Stimulated activated CD8-positive, alpha-beta memory T cell treated with anti-CD3 and anti-CD28 coated beads, Interleukin-15, amount 100 ng/mL, for 24 hours (primary cell): Measurements from ENCODE around the gene ADARB1.

Source experiments
- DNase-seq: peaks from one replicate; pipeline ENCODE4 v3.0.0-alpha.2; 2020; ENCODE audit warnings: low read depth

The ADARB1 gene

DNA sequence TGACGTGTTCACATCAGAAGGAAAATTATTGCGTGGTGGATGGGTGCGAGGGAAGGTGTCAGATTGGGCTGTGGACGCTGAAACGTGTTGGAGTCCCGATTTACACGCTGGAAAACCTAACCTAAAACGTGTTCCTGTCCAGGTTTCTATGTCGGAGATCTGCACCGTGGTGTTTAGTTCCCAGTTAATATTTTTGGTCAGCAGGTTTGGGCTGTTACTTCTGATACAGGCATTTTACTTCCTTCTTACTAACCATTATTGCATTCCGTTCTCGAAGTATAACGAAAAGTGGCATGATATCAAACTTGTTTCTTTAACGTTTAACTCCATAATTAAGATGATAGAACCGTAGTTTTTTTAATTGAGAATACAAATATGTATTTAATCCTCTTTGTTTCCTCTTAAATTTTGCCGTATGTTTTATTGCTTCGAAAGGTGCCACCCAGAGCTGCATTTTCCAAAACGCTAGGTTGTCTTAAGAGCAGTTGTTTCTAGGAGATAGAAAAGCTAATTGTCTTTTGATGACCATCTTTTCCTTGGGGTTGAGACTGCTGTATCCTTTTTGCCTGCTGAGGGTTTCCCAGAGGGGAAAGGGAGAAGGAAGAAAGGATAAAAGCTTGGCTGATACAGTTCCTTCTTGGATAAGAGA, 1.3 kb downstream of the ADARB1 start:
- DNase-seq, result no peak

DNA sequence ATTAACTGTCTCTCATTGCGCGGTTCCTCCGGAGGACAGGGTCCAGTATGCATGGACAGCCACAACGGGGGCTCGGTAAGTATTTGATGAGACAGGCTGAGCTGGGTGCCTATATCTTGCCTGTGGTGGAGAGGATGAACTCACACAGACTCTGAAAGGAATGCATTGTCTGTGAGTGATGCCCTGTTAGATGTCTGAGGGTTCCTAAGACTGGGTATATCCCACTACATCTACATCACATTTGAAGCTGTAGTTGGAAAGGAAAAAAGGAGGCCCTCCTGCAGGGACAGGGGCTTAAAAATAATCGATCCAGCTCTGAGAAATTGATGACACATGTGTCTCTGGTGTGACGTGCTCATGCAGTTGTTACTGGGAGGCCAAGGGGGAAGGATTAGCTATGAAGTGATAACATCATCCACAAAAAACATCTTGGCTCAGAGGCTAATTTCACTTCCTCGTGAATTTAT, 1.9 kb downstream of the ADARB1 start:
- DNase-seq, result no peak

DNA sequence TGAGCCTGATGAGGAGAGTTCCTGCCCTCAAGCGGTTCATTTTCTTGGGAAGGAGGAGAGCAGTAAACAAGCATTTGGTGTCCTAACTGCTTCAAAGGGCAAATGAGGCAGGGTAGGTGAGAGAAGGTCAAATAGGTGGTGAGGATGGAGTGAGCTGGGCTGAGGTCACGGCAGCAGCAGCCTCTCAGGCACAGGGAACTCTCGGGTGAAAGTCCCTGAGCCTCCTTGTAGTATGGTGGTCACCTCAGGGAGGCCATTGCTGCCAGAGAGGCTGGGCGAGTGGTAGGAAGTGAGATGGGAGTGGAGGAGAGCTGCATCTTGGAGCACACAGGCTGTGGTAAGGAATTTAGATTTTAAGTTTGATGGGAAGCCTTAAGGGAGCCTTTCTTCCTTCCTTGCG, 4.0 kb downstream of the ADARB1 start:
- no peak for DNase-seq

DNA sequence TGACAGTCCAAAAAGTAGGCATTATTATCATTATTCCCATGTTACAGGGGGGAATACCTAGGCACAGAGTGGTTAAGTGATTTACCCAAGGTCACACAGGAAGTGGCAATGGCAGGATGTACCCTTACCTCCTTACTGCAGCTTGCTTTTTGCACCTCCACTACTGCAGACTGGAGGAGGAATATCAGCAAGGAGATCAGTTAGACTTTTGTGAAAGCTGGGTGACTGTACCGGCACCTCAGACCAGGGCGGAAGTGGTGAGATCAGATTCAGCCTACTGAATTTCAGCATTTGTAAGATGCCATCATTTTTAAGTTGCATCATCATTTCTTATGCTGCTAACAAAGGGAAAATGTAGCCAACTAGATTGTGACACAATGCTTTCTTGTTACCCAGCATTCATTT, 4.5 kb downstream of the ADARB1 start:
- no peak for DNase-seq

DNA sequence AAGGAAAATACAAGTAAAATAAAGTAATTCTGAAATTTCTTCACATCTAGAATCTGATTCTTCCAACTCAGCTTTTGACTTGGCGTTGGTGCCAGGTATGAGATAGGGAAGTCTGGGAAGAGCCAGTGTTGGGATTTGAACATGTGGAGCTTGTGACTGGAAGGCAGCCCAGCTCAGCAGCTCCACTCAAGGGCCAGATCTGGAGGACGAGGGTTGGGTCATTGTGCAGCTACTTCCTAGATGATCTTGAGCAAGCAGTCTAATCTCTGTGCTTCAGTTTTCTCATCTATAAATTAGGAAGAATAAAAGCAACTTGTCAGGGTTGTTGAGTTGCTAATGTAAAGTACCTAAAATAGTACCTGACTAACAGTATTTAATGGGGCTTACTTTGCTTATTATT, 5.0 kb downstream of the ADARB1 start:
- no peak for DNase-seq

DNA sequence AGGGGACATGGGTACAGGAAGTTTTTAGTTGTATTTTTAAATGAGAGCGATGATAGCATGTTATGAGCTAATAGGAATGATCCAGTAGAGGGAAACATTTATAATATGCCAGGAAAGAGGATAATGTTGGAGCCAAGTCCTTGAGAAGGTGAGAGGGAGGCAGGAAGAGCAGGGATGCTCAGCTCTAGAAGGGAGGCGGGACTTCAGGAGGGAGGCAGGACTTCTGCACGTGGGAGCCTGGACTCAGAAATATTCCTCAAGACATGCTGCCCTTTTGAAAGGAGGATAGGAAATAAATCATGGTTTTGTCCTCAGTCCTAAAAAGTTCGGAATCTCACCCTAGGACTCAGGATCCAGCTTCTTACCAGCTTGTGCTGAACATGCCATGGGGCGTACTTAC, 5.9 kb downstream of the ADARB1 start:
- DNase-seq, result no peak

DNA sequence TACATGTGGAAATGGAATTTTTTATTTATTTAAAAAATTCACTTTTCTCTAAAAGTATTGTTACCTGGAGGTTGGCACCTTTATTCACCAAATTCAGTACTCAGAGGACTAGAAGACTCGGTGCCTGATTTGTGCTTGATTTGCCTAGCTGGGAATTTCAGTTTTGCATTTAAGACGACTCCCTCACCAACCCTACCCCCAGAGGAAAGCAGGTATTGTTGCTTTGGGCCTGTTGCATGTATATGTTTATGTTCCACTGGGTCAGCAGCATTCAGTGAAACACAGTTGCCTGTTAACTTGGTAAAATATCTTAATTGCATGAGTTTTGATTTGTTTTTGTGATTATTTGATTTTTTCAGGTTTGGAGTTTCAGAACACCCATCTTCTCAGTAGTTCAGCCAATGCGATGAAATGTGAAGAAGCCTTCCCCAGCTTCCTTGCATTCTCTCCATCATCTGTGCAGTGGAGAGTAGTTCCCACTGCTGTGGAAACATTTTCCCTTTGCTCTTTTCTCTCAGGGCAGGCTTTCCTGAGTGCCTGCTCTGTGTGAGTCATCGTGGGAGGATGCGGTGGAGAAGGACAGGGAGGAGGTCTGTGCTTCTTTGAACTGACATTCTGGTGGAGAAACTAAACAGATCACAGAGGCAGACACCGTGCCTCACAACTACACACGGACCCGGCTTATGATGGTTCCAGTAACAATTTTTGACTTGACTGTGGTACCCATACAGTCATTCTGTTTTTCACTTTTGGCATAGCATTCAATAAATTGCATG, 6.4 kb downstream of the ADARB1 start:
- DNase-seq, result no peak

DNA sequence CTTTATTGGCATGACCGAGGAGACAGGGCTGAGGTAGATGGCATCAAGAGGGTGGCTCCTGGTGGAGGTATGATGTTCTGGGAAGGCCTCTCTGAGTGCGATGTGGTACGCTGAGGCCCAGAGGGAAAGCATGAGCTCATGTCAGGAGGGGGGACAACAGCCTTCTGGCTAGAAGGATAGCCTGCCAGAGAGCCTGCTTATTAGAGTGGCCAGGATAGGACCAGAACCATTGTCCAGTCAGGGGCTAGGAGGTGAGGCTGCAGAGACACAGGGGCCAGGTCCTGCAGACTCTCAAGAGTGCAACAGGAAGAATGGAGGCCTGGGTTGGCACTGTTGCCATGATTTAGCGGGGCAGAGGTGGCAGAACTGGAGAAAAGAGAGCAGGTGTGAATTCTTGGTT, 7.3 kb downstream of the ADARB1 start:
- DNase-seq, result no peak

DNA sequence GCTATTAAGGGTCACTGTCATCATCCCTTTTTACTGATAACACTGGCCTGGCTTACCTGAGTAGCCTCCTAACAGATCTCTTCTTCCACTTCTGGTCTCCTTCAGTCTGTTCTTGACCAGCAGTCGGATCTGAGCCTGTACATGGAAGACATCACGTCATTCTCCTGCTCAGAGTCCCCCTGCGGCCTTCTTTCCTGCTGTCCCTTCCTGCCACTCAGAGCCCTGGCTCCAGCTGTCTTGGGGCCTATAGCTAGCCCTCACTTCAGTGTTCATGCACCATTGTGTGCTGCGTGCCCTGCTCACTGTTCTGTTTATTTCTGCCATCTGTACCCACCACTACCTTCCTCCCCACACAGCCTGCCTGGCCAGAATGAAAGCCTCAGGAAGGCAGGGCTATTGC, 8.4 kb downstream of the ADARB1 start:
- no peak for DNase-seq

DNA sequence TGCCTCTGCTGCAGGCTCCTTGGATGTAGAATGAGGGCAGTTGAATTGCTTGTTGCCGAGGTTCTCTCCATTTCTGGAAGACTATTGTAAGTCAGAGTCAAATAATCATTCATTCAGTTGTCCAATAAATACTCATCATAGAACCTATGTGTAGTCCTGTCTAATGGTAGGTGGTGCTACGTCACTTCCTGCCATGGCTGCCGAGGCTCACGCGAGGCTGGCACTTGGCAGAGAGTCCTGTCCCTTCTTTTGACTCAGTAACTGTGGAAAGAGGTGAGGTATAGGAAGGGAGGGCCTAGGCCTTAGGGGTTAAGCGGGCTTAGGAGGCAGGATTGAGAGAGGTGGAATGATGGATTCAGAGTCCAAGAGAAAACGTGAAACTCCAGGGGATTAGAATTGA, 9.7 kb downstream of the ADARB1 start:
- no peak for DNase-seq

DNA sequence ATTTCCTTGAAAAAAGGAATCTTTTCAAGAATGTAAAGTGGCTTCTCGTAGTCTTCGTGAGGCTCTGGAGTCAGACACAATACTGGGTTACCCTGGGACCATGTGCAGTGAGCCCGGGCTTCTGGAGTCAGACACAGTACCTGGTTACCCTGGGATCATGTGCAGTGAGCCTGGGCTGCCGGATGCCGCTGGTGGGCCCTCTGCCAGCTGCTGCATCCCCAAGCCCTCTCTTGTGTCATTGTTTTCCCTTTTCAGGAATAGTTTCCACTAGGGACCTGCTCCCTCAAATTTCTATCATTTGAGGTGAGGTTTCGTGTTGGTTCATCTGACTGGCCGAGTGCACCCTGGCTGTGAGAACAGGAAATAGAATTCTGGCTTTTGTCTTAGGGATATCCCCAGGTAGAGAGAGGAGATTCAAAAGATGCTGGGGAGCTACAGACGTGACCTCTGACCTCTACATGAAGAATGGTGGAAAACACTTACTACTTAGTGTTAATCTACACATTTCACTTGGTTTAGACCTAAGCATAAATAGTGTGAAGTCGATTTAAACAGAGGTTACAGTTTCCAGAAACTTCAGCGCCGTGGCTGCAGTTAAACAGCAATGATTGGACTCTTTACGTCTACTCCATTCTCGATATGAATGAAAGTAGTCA, 10.6 kb downstream of the ADARB1 start:
- no peak for DNase-seq

DNA sequence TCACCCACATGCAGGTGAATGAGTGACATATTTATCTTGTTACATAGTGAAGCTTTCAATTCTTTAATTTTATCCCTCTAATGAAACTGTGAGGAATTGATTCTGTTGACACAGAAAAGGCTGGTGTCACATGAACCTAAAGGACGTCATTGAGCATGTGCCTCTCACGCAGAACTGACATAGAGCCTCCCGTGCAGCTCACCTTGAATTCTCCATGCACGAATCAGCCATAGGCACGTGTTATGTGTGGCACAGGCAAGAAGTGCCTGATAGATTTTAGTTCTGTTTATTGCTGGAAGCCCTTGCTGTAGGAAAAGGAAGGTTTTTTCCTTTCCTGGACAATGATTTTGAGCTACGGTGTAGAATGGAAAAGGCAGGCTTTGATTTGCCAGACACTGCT, 11.3 kb downstream of the ADARB1 start:
- DNase-seq, result no peak

DNA sequence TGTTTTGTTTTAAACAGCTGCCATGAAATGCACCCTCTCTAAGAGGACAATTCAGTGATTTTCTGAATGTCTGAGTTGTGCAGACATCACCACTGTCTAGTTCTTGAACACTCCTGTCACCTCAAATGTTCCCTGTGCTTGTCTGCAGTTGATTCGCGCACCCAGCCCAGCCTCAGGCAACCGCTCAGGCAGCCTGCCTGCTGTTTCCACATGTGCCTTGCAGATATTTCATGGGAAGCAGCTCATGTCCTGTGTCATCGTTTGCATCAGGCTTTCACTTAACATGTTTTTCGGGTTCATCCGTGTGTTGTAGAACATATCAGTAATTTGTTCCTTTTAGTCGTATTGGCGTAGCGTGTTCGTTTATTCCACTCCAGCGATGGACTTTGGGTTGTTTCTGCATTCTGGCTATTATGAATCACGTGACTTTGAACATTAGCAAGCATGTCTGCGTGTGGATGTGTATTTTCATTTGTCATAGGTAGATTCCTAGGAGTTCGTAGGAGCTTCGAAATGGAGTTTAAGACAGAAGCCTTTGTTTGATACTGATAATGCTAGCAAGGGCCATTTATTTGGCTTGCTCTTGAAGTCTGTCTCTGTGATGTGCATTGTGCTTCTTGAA, 12.1 kb downstream of the ADARB1 start:
- no peak for DNase-seq

DNA sequence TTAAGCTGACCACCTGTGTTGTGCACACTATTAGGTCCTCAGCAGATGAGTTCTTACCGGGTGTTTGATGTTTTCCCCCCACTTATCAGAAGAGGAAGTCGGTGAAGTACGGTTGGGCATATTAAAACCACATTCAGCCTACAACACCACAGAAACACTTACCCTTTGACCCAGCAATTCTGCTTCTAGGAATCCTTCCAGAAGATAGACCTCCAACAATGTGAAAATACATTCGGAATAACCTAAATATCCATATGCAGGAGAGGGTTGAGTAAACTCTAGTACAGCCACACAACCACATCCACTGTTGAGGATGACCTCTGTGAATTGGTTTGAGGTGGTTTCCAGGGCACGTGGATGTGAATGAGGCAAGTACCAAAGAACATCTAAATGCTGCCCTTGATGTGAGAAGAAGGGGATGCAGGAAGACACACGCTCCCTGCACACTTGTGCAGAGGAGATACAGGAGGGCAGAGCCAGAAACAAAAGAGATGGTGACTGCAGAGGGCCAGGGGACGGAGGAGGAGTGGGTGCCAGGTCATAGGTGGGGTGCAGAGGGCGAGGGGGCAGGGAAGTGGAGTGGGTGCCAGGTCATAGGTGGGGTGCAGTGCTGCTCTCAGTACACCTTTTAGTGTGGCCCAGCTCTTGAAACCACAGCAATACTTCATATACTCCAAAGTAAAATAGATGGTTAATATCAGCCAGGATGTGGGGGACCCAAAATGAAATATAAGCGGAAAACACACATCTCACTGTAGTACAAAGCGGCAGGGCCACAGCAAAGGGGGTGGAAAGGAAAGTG, 12.8 kb downstream of the ADARB1 start:
- no peak for DNase-seq

DNA sequence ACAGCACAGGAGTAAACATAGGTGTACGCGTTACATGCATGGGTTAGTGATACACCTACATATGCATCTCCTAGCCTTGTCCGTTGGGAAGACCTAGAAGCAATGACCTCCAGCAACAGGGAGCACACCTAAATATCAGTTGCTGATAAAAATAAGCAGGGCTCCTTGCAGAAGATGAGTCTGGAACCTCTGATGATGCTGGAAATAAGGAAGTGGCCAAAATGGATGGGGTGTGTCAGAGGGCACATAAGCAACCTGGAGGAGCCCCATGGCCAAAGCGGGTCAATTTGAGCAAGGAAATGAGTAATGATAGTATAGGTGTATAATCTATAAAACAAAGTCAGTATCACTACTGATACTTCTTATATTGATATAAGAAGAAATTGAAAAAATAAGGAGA, 13.7 kb downstream of the ADARB1 start:
- no peak for DNase-seq

DNA sequence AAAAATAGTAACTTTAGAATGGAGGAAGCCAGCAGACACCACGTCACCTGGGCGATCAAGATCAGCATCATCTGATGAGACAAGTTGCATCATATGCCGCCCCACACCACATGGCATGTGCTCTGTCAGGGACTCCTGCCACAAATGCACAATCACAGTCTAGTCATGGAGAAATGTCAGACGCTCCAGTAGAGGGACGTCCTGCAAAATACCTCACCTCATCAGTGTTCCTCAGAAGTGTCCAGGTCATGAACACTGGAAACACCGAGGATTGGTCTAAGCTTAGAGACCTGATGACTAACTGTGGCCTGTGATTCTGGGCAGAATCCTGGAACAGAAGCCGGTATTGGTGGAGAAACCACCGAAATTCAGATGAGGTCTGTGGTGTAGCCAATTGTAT, 14.3 kb downstream of the ADARB1 start:
- DNase-seq, result no peak

DNA sequence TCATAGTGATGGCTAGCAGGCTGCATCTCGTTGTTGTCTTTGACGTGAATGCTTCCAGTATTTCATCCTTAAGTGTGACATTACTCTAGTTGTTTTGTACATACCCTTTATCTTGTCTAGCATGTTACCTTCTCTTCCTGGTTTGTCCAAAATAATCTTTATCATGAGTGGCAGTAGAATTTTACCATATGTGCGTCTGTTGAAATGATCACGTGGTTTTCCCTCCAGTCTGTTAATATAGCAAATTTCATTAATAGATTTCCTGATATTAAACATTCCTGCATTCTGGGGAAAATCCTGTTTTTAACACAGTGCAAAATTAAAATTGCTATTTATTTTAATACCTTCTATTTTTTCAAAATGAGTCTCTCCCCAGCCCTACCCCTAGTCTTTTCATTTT, 15.6 kb downstream of the ADARB1 start:
- DNase-seq, result no peak

DNA sequence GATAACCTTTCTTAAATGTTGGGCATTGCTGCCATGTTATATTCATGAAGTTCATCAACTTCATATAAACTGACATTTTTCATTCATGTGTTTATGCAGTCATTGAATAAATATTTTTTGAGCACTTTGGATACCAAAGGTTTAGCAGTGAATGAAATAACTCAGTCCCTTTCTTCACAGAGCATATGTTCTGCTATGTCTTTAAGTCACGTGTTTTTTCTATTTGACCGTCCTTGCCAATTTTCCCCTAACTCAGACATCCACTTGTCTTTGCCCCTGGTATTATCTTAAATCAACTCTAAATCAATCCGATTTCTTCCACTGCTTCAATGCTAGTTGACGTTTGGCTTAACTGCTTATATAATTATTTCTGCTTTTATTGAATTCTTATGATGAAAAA, 16.6 kb downstream of the ADARB1 start:
- DNase-seq, result no peak

DNA sequence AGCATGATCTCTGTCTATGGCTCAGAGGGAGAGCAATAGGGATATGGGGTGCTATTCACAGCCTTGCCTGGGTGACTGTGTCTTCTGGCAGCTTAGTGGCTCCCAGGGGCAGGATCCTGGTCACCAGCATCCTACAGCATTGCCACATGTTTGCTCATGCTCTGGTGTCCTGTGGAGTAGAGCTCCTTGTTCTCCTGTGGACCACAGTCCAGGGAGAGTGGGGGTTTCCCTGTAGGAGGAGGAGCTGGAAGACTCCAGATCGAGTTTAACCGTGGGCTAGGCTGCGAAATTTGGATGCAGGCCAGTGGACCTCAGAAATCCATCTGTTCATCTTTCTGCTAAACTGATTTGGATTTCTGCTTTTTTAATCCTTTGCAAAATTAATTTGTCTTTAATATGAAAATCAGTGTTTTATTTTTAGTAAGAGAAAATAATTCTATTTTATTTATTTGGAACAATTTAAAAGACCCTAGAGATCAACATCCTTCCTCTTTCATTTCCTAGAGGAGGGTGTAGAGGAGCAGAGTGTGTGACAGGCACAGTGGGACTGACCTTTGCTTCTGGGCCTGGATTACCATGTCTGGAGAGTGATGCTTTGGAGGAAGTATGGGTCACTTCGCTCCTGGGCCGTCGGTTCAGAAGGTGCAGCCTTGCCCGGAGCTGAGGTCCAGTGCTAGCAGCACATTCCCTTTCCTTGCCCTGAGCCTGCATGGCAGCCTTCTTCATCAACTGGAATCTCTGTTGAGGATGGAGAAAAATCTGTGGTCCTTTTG, 17.4 kb downstream of the ADARB1 start:
- DNase-seq, result no peak

DNA sequence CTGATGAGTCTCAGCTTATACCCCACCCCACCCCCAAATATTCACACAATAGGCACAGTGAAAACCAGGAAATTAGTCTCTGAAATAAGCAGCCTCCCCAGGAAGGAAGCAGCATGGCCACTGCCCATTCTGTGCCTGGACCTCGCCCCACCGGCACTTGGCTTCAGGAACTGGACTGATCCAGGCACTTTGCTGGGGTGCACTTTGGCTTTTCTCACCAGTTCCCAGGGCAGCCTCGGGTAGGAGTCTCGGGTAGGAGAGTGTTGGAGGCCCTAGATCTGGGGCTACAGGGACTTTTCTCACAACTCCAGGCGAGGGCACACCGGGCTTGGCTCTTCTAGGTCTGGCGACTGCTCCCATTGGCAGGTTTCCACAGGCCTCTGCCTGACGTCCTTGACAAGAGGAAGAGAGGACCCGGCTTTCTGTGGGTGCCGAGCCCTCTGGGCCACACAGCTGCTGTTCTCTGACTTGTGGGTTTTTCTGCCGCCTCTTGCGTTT, 18.7 kb downstream of the ADARB1 start:
- no peak for DNase-seq

DNA sequence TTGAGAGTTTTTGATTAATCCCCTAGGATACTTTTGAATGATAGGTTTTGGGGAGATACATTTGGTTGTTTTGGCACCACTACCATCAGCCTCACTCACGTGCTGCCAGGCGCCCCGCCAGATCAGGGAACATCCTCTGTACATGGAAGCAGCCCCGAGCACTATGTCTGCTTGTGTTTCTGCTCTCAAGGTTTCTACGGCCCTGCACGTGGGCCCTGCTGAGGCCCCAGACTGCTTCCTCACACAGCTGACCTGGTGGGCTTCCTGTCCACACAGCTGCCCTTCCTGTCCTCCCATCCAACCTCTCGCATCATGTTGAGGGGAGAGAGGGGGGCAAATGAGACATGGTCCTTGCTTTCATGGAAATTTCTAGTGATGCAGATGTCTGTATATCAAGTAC, 20.0 kb downstream of the ADARB1 start:
- no peak for DNase-seq
